Astrocyte (in vitro differentiated cells and primary cell): ENCODE measurements around the gene GNA15.

Source experiments
- CTCF ChIP-seq: IDR thresholded peaks from 2 replicates; pipeline ENCODE4 v1.5.1; 2011; ENCODE audit warnings: low read depth, mild to moderate bottlenecking, inconsistent platforms, low read length, moderate library complexity; ENCODE audit not compliant: insufficient read depth
- EZH2 ChIP-seq: IDR thresholded peaks from 2 replicates; pipeline ENCODE4 v1.6.1; 2012; ENCODE audit warnings: mild to moderate bottlenecking, low read length, inconsistent platforms; ENCODE audit not compliant: insufficient read depth

- TF ChIP-seq CTCF, result no peak
- TF ChIP-seq EZH2, result no peak
These were observed 56.4 kb downstream of the GNA15 start for GRCh38 chr19:3192228-3192635.
